ENCODE data around the gene ARF3. TPM values are rescaled to one million over a fixed set of nuclear protein-coding genes. Genes with fewer than 3 reads are reported as not detected.

Gene ARF3
- total and polyA plus RNA-seq, 2 of the 13 experiments (the other 11 are each of a cell fraction or from before 2014, with no cell fraction given): 53.8 to 57.9 TPM

GRCh38 chr12:48910196-48910595 is 47.1 kb downstream of the ARF3 start (continued):
- TF ChIP-seq IRF1 (CRISPR knock-in tag; IDR thresholded peaks at IDR 0.05; ENCODE audit: low read depth) (no peak; the same call in 1 of the 2 replicates), ZFX (CRISPR knock-in tag; IDR thresholded peaks at IDR 0.05; ENCODE audit: low read depth) (no peak), HNRNPK (IDR thresholded peaks at IDR 0.05; ENCODE audit: low read depth, low read length, poor library complexity, severe bottlenecking) (no peak), ZNF3 (CRISPR knock-in tag; IDR thresholded peaks at IDR 0.05) (no peak), GPN1 (CRISPR knock-in tag; IDR thresholded peaks at IDR 0.05; ENCODE audit: borderline replicate concordance) (no peak), ZNF232 (CRISPR knock-in tag; IDR thresholded peaks at IDR 0.05; ENCODE audit: borderline replicate concordance) (no peak), PHF8 (CRISPR knock-in tag; IDR thresholded peaks at IDR 0.05) (no peak), JUN (CRISPR knock-in tag; IDR thresholded peaks at IDR 0.05) (no peak), RARG (CRISPR knock-in tag; IDR thresholded peaks at IDR 0.05; ENCODE audit: low read depth) (no peak), KDM5A (IDR thresholded peaks at IDR 0.05; ENCODE audit: borderline replicate concordance, low read length) (no peak), HNRNPUL1 (IDR thresholded peaks at IDR 0.05; ENCODE audit: low read depth, low read length) (no peak), ZNF24 (IDR thresholded peaks at IDR 0.05) (no peak), ZIK1 (CRISPR knock-in tag; IDR thresholded peaks at IDR 0.05; ENCODE audit: borderline replicate concordance, low read depth) (no peak), ZNF709 (CRISPR knock-in tag; IDR thresholded peaks at IDR 0.05) (no peak), IKZF5 (CRISPR knock-in tag; IDR thresholded peaks at IDR 0.05) (peak; percentile 70; the same call in 1 of the 2 replicates), ZBTB42 (CRISPR knock-in tag; IDR thresholded peaks at IDR 0.05) (no peak), ZNF430 (CRISPR knock-in tag; IDR thresholded peaks at IDR 0.05) (no peak), FOXJ3 (CRISPR knock-in tag; IDR thresholded peaks at IDR 0.05; ENCODE audit: borderline replicate concordance) (peak; percentile 97), PHF5A (CRISPR knock-in tag; IDR thresholded peaks at IDR 0.05; ENCODE audit: low read depth, unreplicated experiment) (peak; percentile 95), MNT (IDR thresholded peaks at IDR 0.05) (no peak), DNMT3B (CRISPR knock-in tag; conservative IDR thresholded peaks at IDR 0.05) (peak; percentile 49; the same call in 1 of the 2 replicates), CBX1 (IDR thresholded peaks at IDR 0.05; ENCODE audit: low read depth) (no peak), BRF2 (CRISPR knock-in tag; IDR thresholded peaks at IDR 0.05) (no peak), ZNF75D (CRISPR knock-in tag; IDR thresholded peaks at IDR 0.05; ENCODE audit: borderline replicate concordance) (no peak), NFE2L2 (IDR thresholded peaks at IDR 0.05; ENCODE audit: low read length) (no peak), ZBTB14 (CRISPR knock-in tag; IDR thresholded peaks at IDR 0.05) (no peak), ZNF510 (CRISPR knock-in tag; IDR thresholded peaks at IDR 0.05; ENCODE audit: low read depth) (no peak), IRX3 (CRISPR knock-in tag; IDR thresholded peaks at IDR 0.05; ENCODE audit: borderline replicate concordance, low read depth) (no peak)

Data from HepG2 (cell line).